GM12891 (cell line): ENCODE data around the gene BUD13.

Source experiments
- DNase-seq: peaks from one replicate; pipeline ENCODE4 v3.0.0; 2011; ENCODE audit warnings: low spot score; ENCODE audit not compliant: insufficient read length
- FAIRE-seq: peaks from 2 replicates; lab custom pipeline; 2011; peaks lifted over from hg19 to GRCh38; lab: Jason Lieb, UNC
- PAX5 ChIP-seq: IDR thresholded peaks from 2 replicates; pipeline ENCODE4 v1.6.1; 2011; ENCODE audit warnings: low read length, moderate library complexity, mild to moderate bottlenecking; ENCODE audit not compliant: insufficient read depth, severe bottlenecking
- POLR2A ChIP-seq: IDR thresholded peaks from 2 replicates; pipeline ENCODE4 v1.6.1; 2011; ENCODE audit warnings: low read depth, low read length, control low read depth
- POLR2AphosphoS5 ChIP-seq: IDR thresholded peaks from 2 replicates; pipeline ENCODE4 v1.6.1; 2011; ENCODE audit warnings: low read depth, low read length, control low read depth
- POU2F2 ChIP-seq: IDR thresholded peaks from 2 replicates; pipeline ENCODE4 v1.6.1; 2011; ENCODE audit warnings: low read depth, mild to moderate bottlenecking, control low read depth, low read length, moderate library complexity
- SPI1 ChIP-seq: IDR thresholded peaks from 2 replicates; pipeline ENCODE4 v1.6.1; 2011; ENCODE audit warnings: low read depth, low read length, control low read depth
- TAF1 ChIP-seq: IDR thresholded peaks from 2 replicates; pipeline ENCODE4 v1.6.1; 2011; ENCODE audit warnings: low read depth, low read length, control low read depth

The BUD13 gene

GRCh38 chr11:116710001-116710674 is 62.6 kb downstream of the BUD13 start:
- DNase-seq (no peak), FAIRE-seq (no peak)
- TF ChIP-seq TAF1 (no peak), PAX5 (no peak)

- TF ChIP-seq POLR2AphosphoS5, result no peak
- TF ChIP-seq PAX5, result no peak
- TF ChIP-seq POLR2A, result no peak
- no peak for TF ChIP-seq TAF1
- DNase-seq (no peak), FAIRE-seq (no peak)
Observed at GRCh38 chr11:116707746-116708145, 65.0 kb downstream of the BUD13 start.

GRCh38 chr11:116707161-116707629 is 65.6 kb downstream of the BUD13 start:
- TF ChIP-seq POLR2AphosphoS5, result no peak
- no peak for TF ChIP-seq POLR2A
- no peak for DNase-seq
- no peak for FAIRE-seq

GRCh38 chr11:116703421-116703820 is 69.4 kb downstream of the BUD13 start:
- FAIRE-seq (no peak), DNase-seq (no peak)
- TF ChIP-seq PAX5 (no peak), POU2F2 (no peak), POLR2AphosphoS5 (no peak), POLR2A (no peak), SPI1 (no peak), TAF1 (no peak)

- FAIRE-seq (no peak), DNase-seq (no peak)
- TF ChIP-seq PAX5 (no peak), POLR2A (no peak), TAF1 (no peak), SPI1 (no peak), POLR2AphosphoS5 (no peak), POU2F2 (no peak)
Observed at GRCh38 chr11:116702772-116703385, 69.9 kb downstream of the BUD13 start.

- FAIRE-seq (no peak), DNase-seq (no peak)
- TF ChIP-seq POU2F2, result no peak
- no peak for TF ChIP-seq SPI1
- TF ChIP-seq PAX5, result no peak
- no peak for TF ChIP-seq POLR2A
- TF ChIP-seq POLR2AphosphoS5, result no peak
- TF ChIP-seq TAF1, result no peak
Observed at GRCh38 chr11:116701876-116702275, 70.9 kb downstream of the BUD13 start.

- no peak for DNase-seq
- TF ChIP-seq SPI1 (no peak), POU2F2 (no peak), POLR2A (no peak), TAF1 (no peak), POLR2AphosphoS5 (no peak)
- no peak for FAIRE-seq
Observed at GRCh38 chr11:116701297-116701801, 71.4 kb downstream of the BUD13 start.

GRCh38 chr11:116700586-116701220 is 72.1 kb downstream of the BUD13 start:
- no peak for FAIRE-seq
- no peak for TF ChIP-seq POLR2AphosphoS5
- TF ChIP-seq SPI1, result no peak
- TF ChIP-seq POLR2A, result no peak
- TF ChIP-seq POU2F2, result no peak
- no peak for TF ChIP-seq PAX5
- no peak for TF ChIP-seq TAF1
- no peak for DNase-seq
